Activated B cell treated with CpG ODN at 0.5 μM for 24 hours (primary cell): Measurements from ENCODE around the gene TRERF1. TPM values are rescaled to one million over a fixed set of nuclear protein-coding genes. Genes with fewer than 3 reads are reported as not detected.

Experiments used
- ATAC-seq: fragments of 200-7000 bp; cut with Tn5 transposase; one replicate; pipeline ENCODE4 v1.10.0; 2021; ENCODE audit warnings: low read depth, mild to moderate bottlenecking, moderate library complexity
- CTCF ChIA-PET: fragments of 350-600 bp; sonication (Branson Sonifier 250); formaldehyde crosslinking; loops from one replicate; lab custom pipeline; 2021; ENCODE audit warnings: antibody characterized with exemption; lab: Charles Lee
- POLR2A ChIA-PET: fragments of 350-600 bp; sonication (Branson Sonifier 250); formaldehyde crosslinking; loops from one replicate; lab custom pipeline; 2021; ENCODE audit warnings: antibody characterized with exemption; lab: Charles Lee
- DNase-seq: peaks from one replicate; pipeline ENCODE4 v3.0.0; 2022
- H3K27ac Mint-ChIP-seq: one replicate; pipeline ENCODE4 v1.8.0; 2020; ENCODE audit warnings: mixed read lengths
- H3K27me3 Mint-ChIP-seq: one replicate; pipeline ENCODE4 v1.8.0; 2021; ENCODE audit warnings: mixed read lengths
- H3K36me3 Mint-ChIP-seq: one replicate; pipeline ENCODE4 v1.8.0; 2021; ENCODE audit warnings: low read depth, mixed read lengths
- H3K4me1 Mint-ChIP-seq: one replicate; pipeline ENCODE4 v1.8.0; 2021; ENCODE audit warnings: mixed read lengths
- H3K4me3 Mint-ChIP-seq: one replicate; pipeline ENCODE4 v1.8.0; 2020; ENCODE audit warnings: mild to moderate bottlenecking, mixed read lengths
- H3K9me3 Mint-ChIP-seq: one replicate; pipeline ENCODE4 v1.8.0; 2020; ENCODE audit warnings: mixed read lengths
- intact Hi-C: fragments of 100-400 bp; cut with micrococcal nuclease; formaldehyde crosslinking; loops from one replicate; pipeline ENCODE4 v1.15.1; 2024
- total RNA-seq: library from RNA; stranded (reverse); gene quantifications from 2 replicates; pipeline ENCODE4 v1.2.3, GENCODE V29; 2022
- TF ChIP-seq, protein P1 (sequence below): fragments of 200-600 bp; IDR thresholded peaks from one replicate; pipeline ENCODE4 v1.8.0; 2022; ENCODE audit warnings: antibody characterized with exemption, mild to moderate bottlenecking

Gene TRERF1
- total RNA-seq, 1 donor from 2014 or later = 4.1 TPM

DNA sequence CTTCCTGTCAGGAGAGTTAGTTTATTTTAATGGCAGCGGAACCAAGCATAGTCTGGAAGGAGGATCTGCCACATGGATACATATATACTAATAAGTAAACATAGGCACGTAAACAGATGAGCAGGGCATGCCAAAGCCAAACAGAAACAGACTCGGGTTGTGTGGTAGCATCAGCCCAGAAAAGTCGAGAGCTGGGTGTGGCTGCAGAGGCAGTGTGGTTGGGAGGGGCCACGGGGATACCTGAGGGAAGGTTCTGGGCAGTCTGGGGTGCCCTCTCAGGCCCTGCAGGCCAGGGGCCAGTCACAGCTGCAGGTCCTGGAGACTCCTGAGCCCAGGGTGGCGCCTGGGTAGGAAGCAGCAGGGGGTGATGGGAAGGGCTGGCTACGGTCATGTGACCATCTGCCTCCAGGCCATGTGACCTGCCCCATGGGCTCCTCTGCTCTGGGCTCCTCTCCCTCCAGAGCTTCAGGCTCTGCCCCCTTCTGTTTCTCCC is 191.3 kb downstream of the TRERF1 start:
- H3K4me3 Mint-ChIP-seq = no peak overlapping the region
- no peaks in the 10 kb centered on the region for H3K36me3 Mint-ChIP-seq
- ATAC-seq (no peak), DNase-seq (no peak)
- ChIA-PET POLR2A (interaction anchor here (0.7 kb wide), 1 partner anchor 485 kb away, joined by 3 read pairs; the partner anchor contains the start of gene TBCC), CTCF (interaction anchor here (1.2 to 4.7 kb wide), 3 partner anchors 271 to 300 kb away, joined by 3 to 57 read pairs (median 3); no protein-coding TSS in a partner anchor)
- no peaks in the 10 kb centered on the region for H3K9me3 Mint-ChIP-seq
- H3K27ac Mint-ChIP-seq = no peak overlapping the region
- TF ChIP-seq, protein P1, sequence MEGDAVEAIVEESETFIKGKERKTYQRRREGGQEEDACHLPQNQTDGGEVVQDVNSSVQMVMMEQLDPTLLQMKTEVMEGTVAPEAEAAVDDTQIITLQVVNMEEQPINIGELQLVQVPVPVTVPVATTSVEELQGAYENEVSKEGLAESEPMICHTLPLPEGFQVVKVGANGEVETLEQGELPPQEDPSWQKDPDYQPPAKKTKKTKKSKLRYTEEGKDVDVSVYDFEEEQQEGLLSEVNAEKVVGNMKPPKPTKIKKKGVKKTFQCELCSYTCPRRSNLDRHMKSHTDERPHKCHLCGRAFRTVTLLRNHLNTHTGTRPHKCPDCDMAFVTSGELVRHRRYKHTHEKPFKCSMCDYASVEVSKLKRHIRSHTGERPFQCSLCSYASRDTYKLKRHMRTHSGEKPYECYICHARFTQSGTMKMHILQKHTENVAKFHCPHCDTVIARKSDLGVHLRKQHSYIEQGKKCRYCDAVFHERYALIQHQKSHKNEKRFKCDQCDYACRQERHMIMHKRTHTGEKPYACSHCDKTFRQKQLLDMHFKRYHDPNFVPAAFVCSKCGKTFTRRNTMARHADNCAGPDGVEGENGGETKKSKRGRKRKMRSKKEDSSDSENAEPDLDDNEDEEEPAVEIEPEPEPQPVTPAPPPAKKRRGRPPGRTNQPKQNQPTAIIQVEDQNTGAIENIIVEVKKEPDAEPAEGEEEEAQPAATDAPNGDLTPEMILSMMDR = no peak
- no peaks in the 10 kb centered on the region for H3K4me1 Mint-ChIP-seq
- H3K27me3 Mint-ChIP-seq = no peaks in the 10 kb centered on the region
- intact Hi-C loops = loop anchor here (5.0 kb wide), 1 partner anchor 272 kb away; no protein-coding TSS in a partner anchor

DNA sequence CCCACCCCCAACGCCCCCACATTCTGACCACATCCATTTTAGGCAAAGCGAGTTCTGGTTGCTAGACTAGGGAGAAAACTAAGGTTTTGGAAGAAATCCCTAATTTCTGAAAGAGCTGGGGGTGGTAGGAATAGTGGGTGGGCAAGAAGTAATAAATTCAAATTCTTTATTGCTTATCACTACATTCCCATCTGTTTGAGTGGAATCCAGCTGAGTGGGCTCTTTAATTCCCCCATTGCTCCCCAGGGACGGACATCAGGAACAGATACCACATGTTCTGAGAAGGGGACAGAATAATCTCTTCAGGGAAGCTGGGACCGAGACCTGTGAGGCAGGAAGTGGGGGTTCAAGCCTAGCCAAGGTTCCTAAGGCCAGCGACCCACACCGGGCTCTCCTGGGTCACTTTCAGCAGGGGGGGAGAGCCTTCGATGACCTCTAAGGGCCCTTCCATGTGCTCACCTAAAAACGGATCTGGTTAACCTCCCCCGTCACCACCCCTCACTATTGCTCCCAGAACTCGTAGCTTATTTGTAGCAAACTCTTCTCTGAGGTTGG is 191.8 kb downstream of the TRERF1 start:
- Mint-ChIP-seq H3K4me1 (no peaks in the 10 kb centered on the region), H3K4me3 (no peak overlapping the region), H3K36me3 (no peaks in the 10 kb centered on the region), H3K27ac (no peak overlapping the region), H3K9me3 (no peaks in the 10 kb centered on the region), H3K27me3 (no peaks in the 10 kb centered on the region)
- intact Hi-C loops = loop anchor here (5.0 kb wide), 1 partner anchor 272 kb away; no protein-coding TSS in a partner anchor
- CTCF ChIA-PET = interaction anchor here (1.2 to 4.7 kb wide), 3 partner anchors 271 to 301 kb away, joined by 3 to 57 read pairs (median 3); no protein-coding TSS in a partner anchor
- no peak for ATAC-seq
- TF ChIP-seq, protein P1 = no peak
- POLR2A ChIA-PET = no interaction called here
- DNase-seq = no peak

DNA sequence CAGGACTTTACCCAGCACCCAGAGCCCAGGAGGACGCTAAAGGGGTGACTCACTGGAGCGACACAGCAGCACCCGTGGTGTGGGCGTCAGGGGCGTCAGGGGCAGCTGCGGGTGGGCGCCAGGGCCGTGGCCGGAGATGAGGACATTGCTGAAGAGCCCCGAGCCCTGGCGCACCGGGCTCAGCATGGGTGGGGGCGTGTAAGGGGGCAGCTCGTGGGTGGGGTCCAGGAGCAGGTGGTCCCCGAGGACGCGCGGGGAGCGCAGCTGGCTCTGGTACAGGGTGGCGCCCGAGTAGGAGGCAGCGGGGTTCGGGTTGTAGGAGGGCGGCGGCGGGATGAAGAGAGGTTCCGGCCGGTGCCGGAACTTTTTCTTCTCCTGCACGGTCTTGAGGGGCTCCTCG is 192.4 kb downstream of the TRERF1 start:
- CTCF ChIA-PET = interaction anchor here (4.7 kb wide), 1 partner anchor 288 kb away, joined by 57 read pairs; no protein-coding TSS in a partner anchor
- H3K4me1 Mint-ChIP-seq = no peaks in the 10 kb centered on the region

DNA sequence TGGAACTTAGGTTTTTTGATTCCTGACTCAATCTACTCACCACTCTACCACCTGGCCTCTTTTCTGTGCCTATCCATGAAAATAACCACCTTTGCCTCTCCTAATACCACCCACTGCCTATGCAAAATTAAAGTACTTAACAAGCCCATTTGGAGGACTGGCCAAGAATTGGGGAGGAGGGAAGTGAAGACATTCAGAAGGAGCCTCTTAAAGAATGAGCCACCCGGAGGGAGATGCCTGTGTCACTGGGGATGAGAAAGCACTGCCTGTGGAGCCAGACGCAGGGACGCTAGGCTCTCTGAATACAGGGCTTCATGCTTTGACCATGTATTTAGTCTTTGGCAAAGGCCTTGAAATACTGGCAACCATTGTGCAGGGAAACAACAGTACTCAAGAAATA is 194.1 kb downstream of the TRERF1 start:
- POLR2A ChIA-PET = no interaction called here
- Mint-ChIP-seq H3K4me1 (no peaks in the 10 kb centered on the region), H3K9me3 (no peaks in the 10 kb centered on the region), H3K4me3 (no peak overlapping the region), H3K27ac (no peak overlapping the region), H3K36me3 (no peaks in the 10 kb centered on the region), H3K27me3 (no peaks in the 10 kb centered on the region)
- ATAC-seq = no peak
- DNase-seq = no peak
- intact Hi-C loops = no loop called here
- CTCF ChIA-PET = no interaction called here
- TF ChIP-seq, protein P1 = no peak

More for the DNA sequence above, 192.4 kb downstream of the TRERF1 start:
- ATAC-seq (no peak), DNase-seq (no peak)
- POLR2A ChIA-PET = no interaction called here
- Mint-ChIP-seq H3K4me3 (no peak overlapping the region), H3K36me3 (no peaks in the 10 kb centered on the region), H3K27me3 (no peaks in the 10 kb centered on the region), H3K9me3 (no peaks in the 10 kb centered on the region), H3K27ac (no peak overlapping the region)
- TF ChIP-seq, protein P1 = no peak
- intact Hi-C loops = no loop called here

DNA sequence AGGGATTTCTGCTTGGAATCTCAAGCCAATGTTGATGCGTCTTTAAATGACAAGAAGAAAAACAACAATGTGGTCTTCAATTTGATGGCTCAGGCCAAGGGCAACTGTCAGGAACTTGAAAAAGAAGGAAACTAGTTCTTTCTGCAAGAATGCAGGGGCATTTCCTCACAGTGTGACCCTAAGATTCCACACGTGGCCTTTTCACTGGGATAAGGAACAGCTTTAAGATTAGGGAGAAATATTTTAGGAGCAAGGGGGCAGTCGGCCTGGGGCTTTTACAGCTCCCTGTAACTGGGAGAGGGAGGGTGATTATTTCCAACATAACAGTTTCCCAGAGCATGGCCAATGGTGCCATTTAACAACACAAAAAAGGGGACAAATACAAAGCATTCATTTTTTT is 194.7 kb downstream of the TRERF1 start:
- H3K27ac Mint-ChIP-seq = no peak overlapping the region
- no peaks in the 10 kb centered on the region for H3K9me3 Mint-ChIP-seq
- TF ChIP-seq, protein P1 = no peak
- ATAC-seq (no peak), DNase-seq (no peak)
- H3K27me3 Mint-ChIP-seq = no peaks in the 10 kb centered on the region
- no peak overlapping the region for H3K4me3 Mint-ChIP-seq
- H3K4me1 Mint-ChIP-seq = no peaks in the 10 kb centered on the region
- no peaks in the 10 kb centered on the region for H3K36me3 Mint-ChIP-seq
- intact Hi-C loops = no loop called here
- ChIA-PET POLR2A (interaction anchor here (0.7 kb wide), 1 partner anchor 24 kb away, joined by 3 read pairs; no protein-coding TSS in a partner anchor), CTCF (no interaction called here)
